GM23338 (cell line): ENCODE results near the gene RGS7. TPM values are rescaled to one million over a fixed set of nuclear protein-coding genes. Genes with fewer than 3 reads are reported as not detected.
A peak's percentile ranks its signal among the peaks of the same experiment; 100 is the strongest.

Source experiments
- ATAC-seq: fragments of 200-7000 bp; cut with Tn5 transposase; 3 replicates; pipeline ENCODE4 v1.9.1; 2020
- DNase-seq: peaks from one replicate; pipeline ENCODE4 v3.0.0-alpha.2; 2015; ENCODE audit warnings: low spot score
- H2AFZ ChIP-seq: fragments of 200-600 bp; sonication (generic); 2 replicates; pipeline ENCODE4 v1.8.0; 2016; ENCODE audit warnings: antibody characterized with exemption, mild to moderate bottlenecking, moderate library complexity
- H3F3A ChIP-seq: fragments of 200-600 bp; sonication (generic); replicated peaks from 2 replicates; pipeline ENCODE4 v1.8.0; 2017; ENCODE audit warnings: antibody characterized with exemption, mixed run types, low read depth
- H3K27ac ChIP-seq: fragments of 200-600 bp; sonication (generic); 2 replicates; pipeline ENCODE4 v1.6.1; 2016; ENCODE audit warnings: low read depth
- H3K27me3 ChIP-seq: fragments of 200-600 bp; sonication (generic); 2 replicates; pipeline ENCODE4 v1.8.0; 2016; ENCODE audit warnings: mild to moderate bottlenecking, mixed run types, moderate library complexity; ENCODE audit not compliant: insufficient read depth
- H3K36me3 ChIP-seq: fragments of 200-600 bp; sonication (generic); 2 replicates; pipeline ENCODE4 v1.8.0; 2016; ENCODE audit warnings: mild to moderate bottlenecking; ENCODE audit not compliant: insufficient read depth
- H3K4me1 ChIP-seq: fragments of 200-600 bp; sonication (generic); 2 replicates; pipeline ENCODE4 v1.8.0; 2016; ENCODE audit warnings: mild to moderate bottlenecking, moderate library complexity; ENCODE audit not compliant: insufficient read depth
- H3K4me2 ChIP-seq: fragments of 200-600 bp; sonication (generic); 2 replicates; pipeline ENCODE4 v1.7.1; 2017; ENCODE audit warnings: mixed run types
- H3K4me3 ChIP-seq: fragments of 200-600 bp; sonication (generic); 2 replicates; pipeline ENCODE4 v1.6.1; 2016; ENCODE audit warnings: mixed run types
- H3K79me2 ChIP-seq: fragments of 200-600 bp; sonication (generic); replicated peaks from 2 replicates; pipeline ENCODE4 v1.8.0; 2017; ENCODE audit warnings: mild to moderate bottlenecking; ENCODE audit not compliant: insufficient read depth
- H3K9me2 ChIP-seq: fragments of 200-600 bp; sonication (generic); 2 replicates; pipeline ENCODE4 v1.8.0; 2017; ENCODE audit not compliant: insufficient read depth
- H4K20me1 ChIP-seq: fragments of 200-600 bp; sonication (generic); replicated peaks from 2 replicates; pipeline ENCODE4 v1.8.0; 2017; ENCODE audit warnings: mild to moderate bottlenecking; ENCODE audit not compliant: insufficient read depth
- H3K27ac Mint-ChIP-seq: 2 replicates; pipeline ENCODE4 v1.8.0; 2020; ENCODE audit warnings: inconsistent platforms, mild to moderate bottlenecking, moderate library complexity, mixed read lengths
- H3K27me3 Mint-ChIP-seq: 3 replicates; pipeline ENCODE4 v1.8.0; 2022; ENCODE audit warnings: low read depth, mild to moderate bottlenecking, moderate library complexity, mixed read lengths, inconsistent platforms; ENCODE audit not compliant: insufficient read depth, poor library complexity
- H3K36me3 Mint-ChIP-seq: 3 replicates; pipeline ENCODE4 v1.8.0; 2021; ENCODE audit warnings: low read depth, mild to moderate bottlenecking, inconsistent platforms, moderate library complexity, mixed read lengths
- H3K4me1 Mint-ChIP-seq: 3 replicates; pipeline ENCODE4 v1.8.0; 2020; ENCODE audit warnings: mild to moderate bottlenecking, inconsistent platforms, mixed read lengths
- H3K4me3 Mint-ChIP-seq: 3 replicates; pipeline ENCODE4 v1.8.0; 2021; ENCODE audit warnings: moderate library complexity, mild to moderate bottlenecking, inconsistent platforms, mixed read lengths
- H3K9me3 Mint-ChIP-seq: 3 replicates; pipeline ENCODE4 v1.8.0; 2020; ENCODE audit warnings: moderate library complexity, mild to moderate bottlenecking, inconsistent platforms, mixed read lengths
- CTCF ChIP-seq, 2 experiments: fragments of 200-600 bp in 1 of 2; sonication (generic) in 1 of 2; conservative IDR thresholded peaks; 2 replicates each; pipeline versions ENCODE4 v1.5.1 to v1.6.1; 2016 to 2017; ENCODE audit warnings: antibody characterized with exemption in 2 of 2, low read depth in 2 of 2, mild to moderate bottlenecking in 2 of 2, moderate library complexity in 1 of 2
- NANOG ChIP-seq: IDR thresholded peaks from 2 replicates; pipeline ENCODE4 v1.6.1; 2016; ENCODE audit warnings: antibody characterized with exemption, borderline replicate concordance
- ZNF462 ChIP-seq: fragments of 250-450 bp; sonication (Bioruptor Pico); IDR thresholded peaks from 2 replicates; pipeline ENCODE4 v1.5.0; 2020; ENCODE audit warnings: mild to moderate bottlenecking, moderate library complexity
- polyA plus RNA-seq: library from polyadenylated mRNA; unstranded; fragments of >200 nt; fragmentation: Nextera tagmentation; extraction: Ambion mirVana; gene quantifications from 2 replicates; pipeline ENCODE4 v1.2.1, GENCODE V29; 2016
- total RNA-seq: library from RNA; depleted of rRNA; stranded (reverse); fragments of >200 nt; shearing (Covaris generic); gene quantifications from 2 replicates; pipeline ENCODE4 v1.2.3, GENCODE V29; 2014

RGS7 gene
- total and polyA plus RNA-seq, 2 experiments from 2014 or later: 2.0 to 2.2 TPM

DNA sequence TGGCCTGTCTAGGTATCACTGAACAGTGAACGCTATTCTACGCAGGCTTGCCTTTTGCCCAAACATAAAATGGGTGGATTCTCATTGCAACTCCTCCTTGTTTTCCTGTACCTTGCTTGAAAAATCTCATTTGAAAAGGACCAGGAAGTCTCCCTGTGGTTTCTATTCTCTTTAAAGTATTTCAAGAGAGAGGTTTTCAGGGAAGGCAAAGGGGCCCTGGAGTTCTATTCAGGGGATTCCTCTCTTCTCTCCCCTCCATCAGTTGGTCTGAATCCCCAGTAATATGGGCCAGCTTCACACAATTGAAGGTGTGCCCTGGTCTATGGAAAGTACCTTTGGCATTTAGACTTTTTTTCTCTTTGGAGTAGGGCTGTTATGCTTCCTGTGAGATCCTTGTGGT lies 311.3 kb downstream of the RGS7 start:
- H3K4me2 ChIP-seq: peak overlapping the region; percentile 19; the same call in 1 of the 2 replicates
- no peaks in the 10 kb centered on the region for H3K9me2 ChIP-seq
- DNase-seq (peak; percentile 67), ATAC-seq (peak; percentile 93)
- Mint-ChIP-seq H3K36me3 (no peaks in the 10 kb centered on the region; the same call in 2 of the 3 replicates), H3K4me3 (no peak overlapping the region), H3K9me3 (no peaks in the 10 kb centered on the region), H3K27me3 (peaks cover 7% of the 10 kb centered on the region), H3K4me1 (peaks cover 45% of the 10 kb centered on the region), H3K27ac (peak overlapping the region; percentile 74)
- H3K36me3 ChIP-seq: no peaks in the 10 kb centered on the region
- H4K20me1 ChIP-seq: no peaks in the 10 kb centered on the region
- H3K27me3 ChIP-seq: no peaks in the 10 kb centered on the region
- peak overlapping the region; percentile 69 for H3K27ac ChIP-seq
- H3K4me3 ChIP-seq: no peak overlapping the region
- TF ChIP-seq ZNF462 (CRISPR knock-in tag) (peak; percentile 86), NANOG (peak; percentile 27; the same call in 1 of the 2 replicates), CTCF (conservative IDR thresholded peaks at IDR 0.05; ENCODE audit: low read depth in 2 of 2) (no peak)
- H2AFZ ChIP-seq: no peak overlapping the region
- no peaks in the 10 kb centered on the region for H3F3A ChIP-seq
- peaks cover 49% of the 10 kb centered on the region for H3K4me1 ChIP-seq
- no peaks in the 10 kb centered on the region for H3K79me2 ChIP-seq
